D341Med (cell line): ENCODE data around the gene LGALS9.
"Not testable (repeated sequence)": the region's sequence is repeated elsewhere in the genome, so short reads cannot be mapped to it uniquely, and the experiment has no call there.

Source experiments
- DNase-seq: peaks from one replicate; pipeline ENCODE4 v3.0.0; 2012; ENCODE audit warnings: low spot score

LGALS9 gene

DNA sequence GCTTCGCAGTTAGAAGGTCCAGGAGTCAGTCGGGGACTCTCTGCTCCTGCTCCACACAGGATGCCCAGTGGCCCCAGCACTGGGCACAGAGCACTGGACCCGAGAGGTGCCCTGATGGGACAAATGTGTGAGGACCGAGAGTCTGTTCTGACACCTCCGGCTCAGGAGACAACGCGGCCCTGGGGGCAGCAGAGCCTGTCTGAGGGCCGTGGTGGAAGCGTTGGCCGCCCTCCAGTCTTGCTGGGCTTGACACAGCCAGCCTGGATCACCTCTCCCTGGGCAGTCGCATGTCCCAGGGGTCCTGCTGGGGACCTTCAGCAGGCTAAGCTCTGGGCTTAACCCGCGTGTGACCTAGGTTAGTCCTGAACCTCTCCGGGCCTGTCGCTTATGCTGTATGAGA lies 23.1 kb downstream of the LGALS9 start:
- no peak for DNase-seq

- peak; percentile 96 for DNase-seq
Observed at GRCh38 chr17:27654654-27655524, 23.9 kb downstream of the LGALS9 start.

GRCh38 chr17:27655525-27656111 lies 24.6 kb downstream of the LGALS9 start:
- not testable (repeated sequence) for DNase-seq

DNA sequence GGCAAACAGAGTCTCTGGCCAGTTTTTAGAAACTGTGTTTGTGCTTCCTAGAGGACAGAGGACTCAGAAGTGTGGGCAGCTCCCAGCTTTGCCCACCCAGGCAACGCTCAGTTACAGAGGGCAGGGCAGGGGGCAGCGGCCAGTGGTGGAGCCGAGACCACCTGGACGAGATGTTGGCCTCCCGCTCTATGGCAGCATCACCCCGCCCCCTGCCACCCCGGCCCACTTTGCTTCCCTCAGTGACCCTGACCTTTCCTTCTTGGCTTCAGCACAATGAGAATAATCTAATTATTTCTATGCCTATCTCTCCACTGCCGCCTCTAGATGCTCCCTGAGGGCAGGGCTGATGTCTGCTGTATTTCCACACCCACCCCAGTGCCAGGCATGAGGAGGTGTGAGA lies 25.6 kb downstream of the LGALS9 start:
- not testable (repeated sequence) for DNase-seq

- DNase-seq = no peak
Observed at GRCh38 chr17:27657620-27658019, 26.6 kb downstream of the LGALS9 start.

DNA sequence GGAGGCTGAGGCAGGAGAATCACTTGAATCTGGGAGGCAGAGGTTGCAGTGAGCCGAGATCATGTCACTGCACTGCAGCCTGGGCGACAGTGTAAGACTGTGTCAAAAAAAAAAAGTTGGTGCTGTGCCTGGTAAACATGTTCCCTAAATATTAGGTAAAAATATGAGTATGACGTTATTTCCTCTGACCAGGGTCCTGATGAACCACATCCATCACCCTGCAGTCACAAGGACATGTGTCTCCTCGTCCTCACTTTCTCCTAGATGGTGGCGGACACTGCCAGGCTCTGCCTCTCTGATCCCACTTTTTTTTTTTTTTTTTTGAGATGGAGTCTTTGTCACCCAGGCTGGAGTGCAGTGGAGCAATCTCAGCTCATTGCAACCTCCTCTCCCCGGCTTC lies 28.7 kb downstream of the LGALS9 start:
- no peak for DNase-seq

- DNase-seq = no peak
Observed at GRCh38 chr17:27660436-27660835, 29.4 kb downstream of the LGALS9 start.

GRCh38 chr17:27663936-27664605 lies 33.1 kb downstream of the LGALS9 start:
- no peak for DNase-seq

DNA sequence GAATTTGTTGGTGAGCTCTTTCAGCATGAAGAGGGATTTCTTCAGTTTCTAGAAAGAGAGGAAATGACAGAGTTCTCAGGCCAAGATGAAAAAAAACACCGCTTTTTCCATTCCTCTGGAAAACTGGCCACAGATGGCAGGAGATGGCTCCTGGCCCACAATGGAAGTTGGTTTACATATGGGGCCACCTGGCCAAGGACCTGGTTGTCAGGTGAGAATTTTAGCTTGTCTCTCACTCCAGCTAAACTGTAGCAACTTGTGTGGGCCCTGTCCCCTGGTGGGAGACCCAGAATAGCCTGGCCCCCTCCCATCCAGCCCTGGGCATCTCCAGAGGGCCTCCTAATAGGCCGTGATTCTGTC lies 33.6 kb downstream of the LGALS9 start:
- no peak for DNase-seq

GRCh38 chr17:27665549-27665948 lies 34.6 kb downstream of the LGALS9 start:
- no peak for DNase-seq

GRCh38 chr17:27666270-27666669 lies 35.3 kb downstream of the LGALS9 start:
- not testable (repeated sequence) for DNase-seq

GRCh38 chr17:27666831-27667560 lies 36.0 kb downstream of the LGALS9 start:
- no peak for DNase-seq

- no peak for DNase-seq
Observed at GRCh38 chr17:27667656-27668487, 36.9 kb downstream of the LGALS9 start.

DNA sequence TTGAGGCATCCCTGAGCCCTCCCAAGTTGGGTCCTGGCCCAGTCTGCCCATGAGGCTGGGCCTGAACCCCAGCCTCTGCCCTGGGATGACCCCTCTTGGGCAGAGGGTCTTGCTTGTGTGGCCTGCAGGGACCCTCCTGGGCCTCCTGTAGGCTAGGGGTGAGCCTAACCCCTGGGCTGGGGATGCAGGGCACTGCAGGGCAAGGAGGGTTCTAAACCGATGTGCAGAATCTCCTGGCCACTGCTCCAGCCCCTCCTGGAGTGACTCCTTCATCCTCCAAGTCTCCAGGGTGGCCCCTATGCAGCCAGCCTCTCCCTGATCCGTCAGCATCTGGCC lies 37.5 kb downstream of the LGALS9 start:
- no peak for DNase-seq

GRCh38 chr17:27669136-27669535 lies 38.1 kb downstream of the LGALS9 start:
- DNase-seq = no peak

- no peak for DNase-seq
Observed at GRCh38 chr17:27669850-27670249, 38.9 kb downstream of the LGALS9 start.

- no peak for DNase-seq
Observed at GRCh38 chr17:27670791-27671590, 40.0 kb downstream of the LGALS9 start.

GRCh38 chr17:27671591-27671910 lies 40.6 kb downstream of the LGALS9 start:
- DNase-seq = no peak

DNA sequence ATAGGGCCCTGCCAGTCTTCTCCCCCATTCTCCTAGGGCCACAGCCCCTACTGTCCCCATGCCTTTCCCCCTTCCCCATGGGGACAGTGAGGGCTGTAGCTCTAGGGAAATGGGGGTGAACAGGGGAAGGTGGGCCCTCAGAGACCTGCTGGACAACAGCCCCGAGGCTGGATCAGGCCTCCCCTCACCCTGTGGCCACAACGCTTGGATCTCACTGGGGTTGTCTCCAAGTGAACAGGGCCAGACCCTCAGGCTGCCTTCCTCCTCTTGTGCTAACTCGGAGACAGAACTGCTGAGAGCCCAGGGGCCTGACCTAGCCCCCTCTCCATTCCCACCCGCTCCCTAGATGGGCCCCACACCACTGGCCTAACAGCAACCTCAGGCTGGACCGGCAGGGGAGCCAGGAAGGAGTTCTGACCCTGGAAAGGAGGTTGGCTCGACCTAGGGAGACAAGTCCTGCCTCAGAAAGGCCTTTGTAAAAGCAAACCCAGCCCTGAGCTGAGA lies 41.0 kb downstream of the LGALS9 start:
- DNase-seq = not testable (repeated sequence)

DNA sequence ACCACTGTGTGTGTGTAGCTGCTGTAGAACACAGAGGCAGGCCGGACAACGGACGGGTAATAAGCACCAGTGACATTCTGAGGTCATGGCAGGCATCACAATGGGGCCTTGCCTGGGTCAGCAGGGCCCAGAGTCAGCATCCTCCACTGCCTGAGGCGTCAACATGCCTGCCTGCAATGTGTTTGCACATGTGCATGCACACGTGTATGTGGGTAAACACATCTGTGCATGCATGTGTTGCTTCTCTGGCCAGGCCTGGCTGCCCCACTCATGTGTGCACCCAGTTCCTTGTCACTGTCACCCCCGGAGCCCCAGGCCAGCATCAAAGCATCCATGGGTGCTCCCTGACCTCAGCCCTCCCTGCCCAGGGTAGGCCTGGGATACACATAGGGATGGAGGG lies 43.3 kb downstream of the LGALS9 start:
- no peak for DNase-seq

DNA sequence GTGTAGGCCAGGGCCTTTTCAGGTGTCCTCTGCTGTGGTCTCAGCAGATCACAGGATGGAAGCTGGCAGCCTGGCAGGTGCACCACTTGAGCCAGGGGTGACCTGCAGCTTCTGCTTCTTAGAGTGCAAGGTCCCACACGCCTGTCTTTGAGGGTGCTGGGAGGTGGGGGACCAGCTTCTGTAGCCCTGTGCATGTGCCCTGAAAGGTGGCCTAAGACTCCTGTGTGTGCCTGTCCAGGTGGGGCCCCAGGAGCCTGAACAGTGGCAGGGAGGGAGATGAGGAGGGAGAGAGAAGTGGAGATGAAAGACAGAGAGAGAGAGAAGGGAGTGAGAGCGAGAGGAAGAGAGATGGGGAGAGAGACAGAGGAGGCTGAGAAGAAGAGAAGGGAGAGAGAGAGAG lies 46.2 kb downstream of the LGALS9 start:
- no peak for DNase-seq
